ENCODE data around the gene ANKRD18A.
A peak's percentile ranks its signal among the peaks of the same experiment; 100 is the strongest.
"Not testable (repeated sequence)": the region's sequence is repeated elsewhere in the genome, so short reads cannot be mapped to it uniquely, and the experiment has no call there.

Gene ANKRD18A

DNA sequence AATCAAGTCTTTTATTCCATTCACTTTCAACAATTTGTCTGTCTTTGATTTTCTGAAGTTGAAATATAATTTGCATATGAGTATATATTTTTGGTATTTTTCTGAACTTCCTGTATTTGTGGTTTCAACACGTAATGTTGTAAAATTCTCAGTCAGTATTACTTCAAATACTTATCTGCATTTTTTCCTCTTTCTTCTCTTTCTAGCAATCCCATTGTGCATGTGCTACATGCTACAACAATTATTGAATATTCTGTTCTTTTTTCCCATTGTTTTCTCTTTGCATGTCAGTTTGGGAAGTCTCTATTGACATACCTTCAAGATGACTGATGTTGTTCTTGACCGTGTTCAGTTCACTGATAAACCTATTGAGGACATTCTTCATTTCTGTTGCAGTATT, 5.6 kb upstream of the ANKRD18A start:
- no peak for DNase-seq (ENCODE audit: low spot score)

DNA sequence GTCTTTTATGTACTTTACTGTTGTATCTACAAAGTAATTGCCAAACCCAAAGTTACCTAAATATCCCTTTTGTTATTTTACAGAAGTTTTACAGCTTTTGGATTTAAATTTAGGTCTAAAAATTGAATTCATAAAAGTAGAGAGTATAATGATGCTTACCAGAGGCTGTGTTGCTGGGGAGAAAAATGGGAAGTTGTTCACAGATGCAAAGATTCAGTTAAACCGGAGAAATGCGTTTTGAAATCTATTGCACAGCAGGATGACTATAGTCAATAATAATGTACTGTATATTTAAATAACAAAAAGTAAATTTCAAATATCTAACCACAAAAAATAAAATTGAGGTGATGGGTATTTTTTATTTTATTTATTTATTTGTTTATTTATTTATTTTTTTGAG, 2.6 kb upstream of the ANKRD18A start:
- DNase-seq (ENCODE audit: low spot score) = no peak

GRCh38 chr9:38622288-38622674, 1.9 kb upstream of the ANKRD18A start:
- DNase-seq (ENCODE audit: low spot score) = no peak

GRCh38 chr9:38621434-38622287, 1.3 kb upstream of the ANKRD18A start:
- DNase-seq (ENCODE audit: low spot score) = no peak

- DNase-seq (ENCODE audit: low spot score) = peak; percentile 20
Measured at GRCh38 chr9:38619556-38620447, 594 bp downstream of the ANKRD18A start.

DNA sequence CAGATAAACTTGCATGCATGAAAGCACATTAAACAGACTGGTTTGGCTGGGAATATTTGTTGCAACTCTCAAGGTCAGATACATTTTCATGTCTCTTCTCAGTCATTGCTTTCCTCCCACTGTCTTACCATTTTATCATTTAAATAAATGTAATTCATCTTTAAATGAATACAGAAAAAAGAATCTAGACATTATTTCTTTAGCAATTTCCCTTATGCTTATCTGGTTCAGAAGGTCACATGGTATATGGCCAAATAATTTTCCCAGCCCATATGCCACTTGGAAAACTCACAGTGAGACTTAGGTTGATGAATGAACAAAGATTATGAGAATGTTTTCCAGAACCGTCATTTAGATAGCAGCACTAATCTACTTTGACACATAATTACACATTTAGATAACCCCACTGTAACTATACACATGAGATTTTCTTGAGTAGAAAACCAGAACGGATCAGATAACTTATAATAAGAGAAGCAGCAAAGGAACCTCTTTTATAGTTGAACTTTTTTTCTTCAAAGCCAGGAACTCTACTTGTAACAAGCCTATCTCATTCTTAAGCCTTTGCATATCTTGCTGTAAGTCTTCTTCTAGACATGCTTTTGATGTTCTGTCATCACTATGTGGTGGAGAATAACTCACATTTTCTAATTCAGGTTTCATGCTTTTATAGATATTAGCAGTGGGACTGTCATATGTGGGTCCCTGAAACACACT, 22.2 kb downstream of the ANKRD18A start:
- not testable (repeated sequence) for DNase-seq (ENCODE audit: low spot score)

GRCh38 chr9:38595117-38595516, 25.3 kb downstream of the ANKRD18A start:
- not testable (repeated sequence) for DNase-seq (ENCODE audit: low spot score)

GRCh38 chr9:38591346-38592063, 28.9 kb downstream of the ANKRD18A start:
- not testable (repeated sequence) for DNase-seq (ENCODE audit: low spot score)

GRCh38 chr9:38583765-38584164, 36.6 kb downstream of the ANKRD18A start:
- DNase-seq (ENCODE audit: low spot score) = not testable (repeated sequence)

DNA sequence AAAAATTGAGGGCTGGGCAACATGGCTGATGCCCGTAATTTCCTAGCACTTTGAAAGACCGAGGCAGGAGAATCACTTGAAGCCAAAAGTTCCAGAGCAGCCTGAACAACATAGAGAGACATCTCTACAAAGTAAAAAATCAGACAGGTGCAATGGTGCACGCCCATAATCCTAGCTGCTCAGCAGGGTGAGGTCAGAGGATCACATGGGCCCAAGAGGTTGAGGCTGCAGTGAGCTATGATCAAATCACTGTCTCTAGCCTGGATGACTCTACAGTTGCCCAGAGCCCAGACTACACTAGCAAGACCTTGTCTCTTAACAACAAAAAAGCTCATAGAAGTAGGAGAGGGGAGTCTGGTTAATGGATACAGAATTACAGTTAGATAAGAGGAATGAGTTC, 40.3 kb downstream of the ANKRD18A start:
- not testable (repeated sequence) for DNase-seq (ENCODE audit: low spot score)

- not testable (repeated sequence) for DNase-seq (ENCODE audit: low spot score)
Measured at GRCh38 chr9:38576181-38576580, 44.2 kb downstream of the ANKRD18A start.

GRCh38 chr9:38566048-38566447, 54.3 kb downstream of the ANKRD18A start:
- DNase-seq (ENCODE audit: low spot score) = not testable (repeated sequence)

- DNase-seq (ENCODE audit: low spot score) = not testable (repeated sequence)
Measured at GRCh38 chr9:38565178-38565577, 55.2 kb downstream of the ANKRD18A start.

GRCh38 chr9:38563911-38564310, 56.5 kb downstream of the ANKRD18A start:
- not testable (repeated sequence) for DNase-seq (ENCODE audit: low spot score)

DNA sequence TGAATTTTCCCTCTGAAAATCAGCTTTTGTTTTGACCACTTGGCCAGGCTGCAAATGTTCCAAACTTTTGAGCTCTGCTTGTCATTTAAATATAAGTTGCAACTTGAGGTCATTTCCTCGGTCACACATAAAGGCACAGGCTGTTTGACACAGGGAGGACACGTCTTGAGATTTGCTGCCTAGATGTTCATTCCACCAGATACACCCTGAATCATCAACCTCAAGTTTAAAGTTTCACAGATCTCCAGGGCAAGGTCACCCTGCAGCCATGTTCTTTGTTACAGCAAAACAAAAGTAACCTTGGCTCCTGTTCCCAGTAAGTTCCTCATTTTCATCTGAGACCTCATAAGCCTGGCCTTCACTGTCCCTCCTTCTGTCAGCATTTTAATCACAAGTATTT, 59.3 kb downstream of the ANKRD18A start:
- DNase-seq (ENCODE audit: low spot score) = not testable (repeated sequence)

DNA sequence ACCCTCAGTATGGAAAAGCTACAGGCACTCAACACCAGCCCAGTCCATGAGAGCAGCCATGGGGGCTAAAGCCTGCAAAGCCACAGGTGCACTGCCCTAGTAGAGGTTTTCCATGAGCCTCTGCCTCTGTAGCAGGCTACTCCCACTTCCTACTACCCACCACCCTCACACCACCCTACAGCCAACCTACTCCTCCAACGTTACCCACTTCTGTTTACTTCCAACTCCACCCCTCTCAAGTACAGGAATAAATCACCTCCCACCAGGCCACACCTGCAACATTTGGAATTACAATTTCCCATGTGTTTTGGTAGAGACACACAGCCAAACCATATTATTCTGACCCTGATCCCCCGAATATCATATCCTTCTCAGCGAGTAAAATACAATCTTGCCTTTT, 61.2 kb downstream of the ANKRD18A start:
- DNase-seq (ENCODE audit: low spot score) = not testable (repeated sequence)

- DNase-seq (ENCODE audit: low spot score) = not testable (repeated sequence)
Measured at GRCh38 chr9:38557746-38558145, 62.6 kb downstream of the ANKRD18A start.

GRCh38 chr9:38554966-38555365, 65.4 kb downstream of the ANKRD18A start:
- not testable (repeated sequence) for DNase-seq (ENCODE audit: low spot score)

DNA sequence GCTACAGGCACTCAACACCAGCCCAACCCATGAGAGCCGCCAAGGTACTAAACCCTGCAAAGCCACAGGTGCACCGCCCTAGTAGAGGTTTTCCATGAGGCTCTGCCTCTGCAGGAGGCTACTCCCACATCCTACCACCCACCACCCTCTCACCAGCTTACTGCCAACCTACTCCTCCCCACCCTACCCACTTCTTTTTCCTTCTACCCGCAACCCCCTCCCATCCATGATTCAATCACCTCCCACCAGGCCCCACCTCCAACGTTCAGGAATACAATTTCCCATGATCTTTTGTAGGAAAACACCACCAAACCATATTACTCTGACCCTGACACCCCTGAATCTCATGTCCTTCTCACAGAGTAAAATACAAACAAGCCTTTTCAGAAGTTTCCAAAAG, 67.4 kb downstream of the ANKRD18A start:
- DNase-seq (ENCODE audit: low spot score) = not testable (repeated sequence)

- DNase-seq (ENCODE audit: low spot score) = not testable (repeated sequence)
Measured at GRCh38 chr9:38546497-38547163, 73.8 kb downstream of the ANKRD18A start.

DNA sequence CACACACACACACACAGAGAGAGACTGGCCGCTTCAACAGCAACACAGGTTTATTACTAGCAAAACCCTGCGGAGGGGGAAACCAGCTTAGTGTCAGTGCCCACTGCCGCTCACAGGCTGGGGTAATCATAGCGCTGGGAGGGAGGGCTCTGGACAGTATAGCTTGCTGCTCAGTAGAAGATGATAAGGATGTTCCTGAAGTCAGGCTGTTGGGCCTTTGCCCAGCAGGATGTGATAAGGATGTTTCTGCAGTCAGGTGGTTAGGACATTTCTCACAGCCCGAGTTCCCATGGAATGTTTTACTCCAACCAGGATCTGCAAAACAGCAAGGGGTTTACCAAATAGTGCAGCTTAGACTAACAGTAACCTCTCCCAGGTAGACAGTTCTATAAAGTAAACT, 79.9 kb downstream of the ANKRD18A start:
- not testable (repeated sequence) for DNase-seq (ENCODE audit: low spot score)

All from iPS-NIHi11 (cell line).